ENCODE results near the gene STARD7. TPM values are rescaled to one million over a fixed set of nuclear protein-coding genes. Genes with fewer than 3 reads are reported as not detected.

STARD7 gene
- total RNA-seq, 4 donors from 2014 or later, result 69.4 to 92.4 (median 76.8) TPM

- Histone ChIP-seq H3K4me3 (no peak overlapping the region), H3K27ac (no peak overlapping the region), H3K9me3 (no peaks in the 10 kb centered on the region), H3K4me1 (peaks cover 14% of the 10 kb centered on the region), H3K36me3 (no peaks in the 10 kb centered on the region), H3K27me3 (no peaks in the 10 kb centered on the region)
- 77% methylated on average over 9 of the region's 9 CpGs for WGBS
- TF ChIP-seq CTCF (IDR thresholded peaks at IDR 0.05), result no peak
- TF ChIP-seq EP300 (IDR thresholded peaks at IDR 0.05), result no peak
- TF ChIP-seq POLR2AphosphoS5 (IDR thresholded peaks at IDR 0.05), result no peak
- TF ChIP-seq POLR2A (IDR thresholded peaks at IDR 0.05), result no peak
- no peak for DNase-seq (ENCODE audit: low spot score in 2 of 2)
Measured at GRCh38 chr2:96135171-96135570, 73.5 kb downstream of the STARD7 start.

Other genes starting within 250 kb of the STARD7 start
- 100 to 1,000 TPM in 1 of 4 donors, 10 to 100 TPM in 3; 11.8 to 113 (median 22.3) TPM for gene ANKRD36C, start 217.0 kb downstream of the STARD7 start, total RNA-seq
- gene GPAT2, start 173.9 kb downstream of the STARD7 start, total RNA-seq, result 1 to 10 TPM; 1.5 to 2.9 (median 2.0) TPM
- 1 to 10 TPM in 2 of 4 donors, under 1 TPM in 2; 0.93 to 3.6 (median 1.2) TPM for gene ADRA2B, start 92.3 kb downstream of the STARD7 start, total RNA-seq
- 1 to 10 TPM in 1 of 4 donors, under 1 TPM in 1, not detected in 2; 0.87 to 1.7 TPM for gene ASTL, start 70.3 kb downstream of the STARD7 start, total RNA-seq
- gene DUSP2, start 63.4 kb downstream of the STARD7 start, total RNA-seq, result 100 to 1,000 TPM in 1 of 4 donors, 10 to 100 TPM in 3; 26.0 to 124 (median 74.1) TPM
- gene TMEM127, start 57.2 kb upstream of the STARD7 start, total RNA-seq, result 10 to 100 TPM; 39.3 to 66.5 (median 53.9) TPM
- gene CIAO1, start 57.4 kb upstream of the STARD7 start, total RNA-seq, result 100 to 1,000 TPM; 107 to 143 (median 110) TPM
- gene SNRNP200, start 96.7 kb upstream of the STARD7 start, total RNA-seq, result 100 to 1,000 TPM in 3 of 4 donors, 10 to 100 TPM in 1; 75.8 to 150 (median 110) TPM
- gene ITPRIPL1, start 116.5 kb upstream of the STARD7 start, total RNA-seq, result 1 to 10 TPM in 3 of 4 donors, under 1 TPM in 1; 0.86 to 2.6 (median 2.2) TPM
- 1 to 10 TPM; 1.7 to 3.9 (median 2.6) TPM for gene NCAPH, start 126.9 kb upstream of the STARD7 start, total RNA-seq